Right lobe of liver (tissue), 6 donors: Measurements from ENCODE around the gene HOXA9. TPM values are rescaled to one million over a fixed set of nuclear protein-coding genes. Genes with fewer than 3 reads are reported as not detected.
A peak's percentile ranks its signal among the peaks of the same experiment; 100 is the strongest.

Experiments
- ATAC-seq, 4 donors: fragments of 200-7000 bp; cut with Tn5 transposase; one replicate each; pipeline ENCODE4 v1.9.1; 2020; ENCODE audit warnings: mild to moderate bottlenecking in 4 of 4, moderate library complexity in 4 of 4
- DNase-seq, 3 donors: peaks; one replicate each; pipeline ENCODE4 v3.0.0-alpha.2; 2020
- H3K27ac ChIP-seq, 3 donors: fragments of 200-600 bp; one replicate each; pipeline ENCODE4 v1.8.0; 2022
- H3K27me3 ChIP-seq, 2 donors: fragments of 200-600 bp; one replicate each; pipeline ENCODE4 v1.8.0; 2022
- H3K36me3 ChIP-seq, 4 donors: fragments of 200-600 bp; sonication (generic) in 1 of 4; one replicate each; pipeline versions ENCODE4 v1.5.1 to v1.8.0; 2017 to 2022; ENCODE audit warnings: control low read depth in 1 of 4
- H3K4me1 ChIP-seq, 4 donors: fragments of 200-600 bp; sonication (generic) in 1 of 4; one replicate each; pipeline versions ENCODE4 v1.5.1 to v1.8.0; 2017 to 2022; ENCODE audit warnings: control low read depth in 1 of 4
- H3K4me3 ChIP-seq, 3 donors: fragments of 200-600 bp; one replicate each; pipeline ENCODE4 v1.8.0; 2022
- H3K9me3 ChIP-seq, 4 donors: fragments of 200-600 bp; sonication (generic) in 1 of 4; one replicate each; pipeline versions ENCODE4 v1.5.1 to v1.8.0; 2017 to 2022; ENCODE audit warnings: control low read depth in 1 of 4
- POLR2A ChIP-seq: fragments of 450-650 bp; IDR thresholded peaks from one replicate; pipeline ENCODE4 v1.6.1; 2017; ENCODE audit warnings: antibody characterized with exemption, mild to moderate bottlenecking
- WGBS: methylation state at CpG from one replicate; pipeline ENCODE4 v1.1.6; 2018; ENCODE audit warnings: low coverage, low lambda C conversion rate; ENCODE audit not compliant: insufficient coverage; ENCODE audit errors: missing lambda C conversion rate; 5-methylcytosine and 5-hydroxymethylcytosine counted together
- intact Hi-C, 2 donors: fragments of 100-400 bp; cut with DNase I; formaldehyde crosslinking; loops; one replicate each; pipeline versions ENCODE4 v1.11.2 to v1.14.1; 2022
- total RNA-seq, 6 experiments: library from RNA; depleted of rRNA in 2 of 6; stranded (reverse); fragments of >200 nt in 2 of 6; fragmentation: NEBNext Ultra II Directional in 3 of 6; extraction: Animal tissue kit (Norgen Biotek cat#: 25700) in 3 of 6; gene quantifications; one replicate each; pipeline versions ENCODE4 v1.1.0 to v1.2.4, GENCODE V29; 2016 to 2023
- TF ChIP-seq, protein P1 (sequence below), 4 donors: fragments of 200-600 bp in 3 of 4; fragments of 450-650 bp in 1 of 4; IDR thresholded peaks; one replicate each; pipeline versions ENCODE4 v1.5.1 to v1.8.0; 2016 to 2022; ENCODE audit warnings: antibody characterized with exemption in 4 of 4, mild to moderate bottlenecking in 2 of 4
- donor health status: DM: no; HTN: yes; CAD: no.
- donor health status: DM: no; HTN: no; CAD: no.
- donor health status: DM: no; HTN: no; CAD: no.
- donor health status: DM: no; HTN: yes; CAD: no.
- donor health status: DM: no; HTN: yes; CAD: no.

The HOXA9 gene
- total RNA-seq, 6 experiments from 2014 or later = 0.09 TPM; not detected in 5

DNA sequence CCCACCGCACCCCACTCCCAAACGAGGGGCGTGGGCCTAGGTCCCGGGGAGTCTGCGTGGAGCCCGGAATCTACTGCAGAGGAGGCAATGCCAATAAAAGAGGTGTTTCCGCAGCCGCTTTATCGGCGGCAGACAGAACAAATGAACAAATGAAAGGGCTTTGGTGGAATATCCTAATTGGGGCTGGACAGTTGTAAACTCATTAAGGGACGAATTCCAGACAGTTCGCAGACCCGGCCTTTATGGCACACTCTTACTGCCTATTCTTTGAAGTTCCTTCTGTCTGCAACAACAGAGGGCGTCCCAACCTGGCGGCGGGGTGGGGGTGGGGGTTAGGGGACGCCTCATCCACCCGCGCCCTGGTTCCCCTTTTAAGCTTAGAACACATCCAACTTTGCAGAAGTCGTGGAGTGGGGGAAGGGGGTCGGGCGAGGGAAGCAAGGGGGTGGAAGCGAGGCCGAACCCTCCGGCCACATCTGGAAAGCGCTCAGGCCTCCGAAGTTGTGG, 4.1 kb downstream of the HOXA9 start:
- peaks cover 27 to 49% of the 10 kb centered on the region in 2 donors for H3K27me3 ChIP-seq
- H3K36me3 ChIP-seq = no peaks in the 10 kb centered on the region
- intact Hi-C loops = loop anchor here in 1 of 2 donors (10.0 kb wide), 1 partner anchor 66 kb away; the partner anchor contains the start of gene HOXA1
- DNase-seq (peak in 1 of 3 donors; percentile 56), ATAC-seq (peak; percentile 5 to 35 (median 16))
- peak overlapping the region; percentile 32 to 60 (median 57) for H3K4me3 ChIP-seq
- H3K4me1 ChIP-seq = peaks cover 0 to 15% (median 4%) of the 10 kb centered on the region in 4 donors
- TF ChIP-seq, protein P1, sequence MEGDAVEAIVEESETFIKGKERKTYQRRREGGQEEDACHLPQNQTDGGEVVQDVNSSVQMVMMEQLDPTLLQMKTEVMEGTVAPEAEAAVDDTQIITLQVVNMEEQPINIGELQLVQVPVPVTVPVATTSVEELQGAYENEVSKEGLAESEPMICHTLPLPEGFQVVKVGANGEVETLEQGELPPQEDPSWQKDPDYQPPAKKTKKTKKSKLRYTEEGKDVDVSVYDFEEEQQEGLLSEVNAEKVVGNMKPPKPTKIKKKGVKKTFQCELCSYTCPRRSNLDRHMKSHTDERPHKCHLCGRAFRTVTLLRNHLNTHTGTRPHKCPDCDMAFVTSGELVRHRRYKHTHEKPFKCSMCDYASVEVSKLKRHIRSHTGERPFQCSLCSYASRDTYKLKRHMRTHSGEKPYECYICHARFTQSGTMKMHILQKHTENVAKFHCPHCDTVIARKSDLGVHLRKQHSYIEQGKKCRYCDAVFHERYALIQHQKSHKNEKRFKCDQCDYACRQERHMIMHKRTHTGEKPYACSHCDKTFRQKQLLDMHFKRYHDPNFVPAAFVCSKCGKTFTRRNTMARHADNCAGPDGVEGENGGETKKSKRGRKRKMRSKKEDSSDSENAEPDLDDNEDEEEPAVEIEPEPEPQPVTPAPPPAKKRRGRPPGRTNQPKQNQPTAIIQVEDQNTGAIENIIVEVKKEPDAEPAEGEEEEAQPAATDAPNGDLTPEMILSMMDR (IDR thresholded peaks at IDR 0.05) = peak in 1 of 4 donors; percentile 3
- TF ChIP-seq POLR2A = no peak
- no peaks in the 10 kb centered on the region for H3K9me3 ChIP-seq
- 0% methylated on average over 8 of the region's 27 CpGs for WGBS
- H3K27ac ChIP-seq = no peak overlapping the region

DNA sequence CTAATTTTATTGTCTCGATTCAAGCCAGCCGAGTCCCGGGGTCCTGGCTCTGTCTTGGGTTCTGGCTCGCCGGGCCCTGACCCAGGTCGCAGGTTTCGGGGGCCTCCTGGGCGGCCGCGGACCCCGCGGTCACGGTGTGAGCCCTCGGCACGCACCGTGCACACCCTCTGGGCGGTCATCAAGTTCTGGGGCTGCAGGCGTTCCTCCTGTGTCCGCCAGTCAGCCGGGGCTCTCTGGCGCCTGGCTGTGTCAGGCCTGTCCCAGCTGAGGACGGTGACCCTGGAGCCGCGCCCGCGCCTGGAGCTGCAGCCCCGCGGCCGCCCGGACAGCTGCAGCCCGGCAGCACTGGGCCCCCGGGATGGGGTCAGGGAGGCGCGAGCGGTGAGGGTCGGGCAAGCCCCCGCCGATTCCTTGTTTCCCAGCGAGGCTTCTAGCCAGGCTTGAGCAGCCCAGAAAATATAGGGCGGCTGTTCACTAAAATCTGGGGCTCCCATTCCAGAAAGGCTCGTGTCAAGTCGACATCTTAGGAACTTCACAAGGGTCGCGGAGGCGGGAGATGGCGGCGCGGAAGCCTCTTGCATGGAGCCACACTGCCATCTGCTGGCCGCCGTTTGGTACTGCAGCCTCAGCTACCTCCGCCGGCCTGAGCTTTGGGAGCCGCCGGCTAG, 4.7 kb downstream of the HOXA9 start:
- peak; percentile 80 to 87 (median 83) for DNase-seq

DNA sequence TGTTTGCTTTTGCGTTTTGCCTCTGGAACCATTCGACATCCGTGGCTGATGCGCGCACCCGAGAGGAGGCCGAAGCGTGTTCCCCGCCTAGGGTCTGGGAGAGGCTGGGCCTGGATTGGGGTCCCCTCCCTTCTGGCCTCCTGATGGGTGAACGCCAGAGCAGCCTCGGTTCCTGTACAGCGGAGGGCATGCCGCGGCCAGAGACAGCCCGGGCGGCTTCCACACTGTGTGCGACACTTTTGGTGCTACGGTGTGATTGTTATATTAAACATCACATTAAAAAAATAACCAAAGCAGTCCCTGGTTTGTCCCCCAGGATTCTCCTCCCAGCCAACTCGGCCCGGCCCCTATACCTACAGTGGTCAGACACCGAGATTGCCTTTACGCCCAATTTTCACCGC, 5.2 kb downstream of the HOXA9 start:
- WGBS = 14% methylated on average over 22 of the region's 23 CpGs
- H3K36me3 ChIP-seq = no peaks in the 10 kb centered on the region
- H3K9me3 ChIP-seq = no peaks in the 10 kb centered on the region
- H3K27me3 ChIP-seq = peaks cover 17 to 48% of the 10 kb centered on the region in 2 donors
- peaks cover 0 to 15% (median 4%) of the 10 kb centered on the region in 4 donors for H3K4me1 ChIP-seq
- TF ChIP-seq POLR2A = no peak
- peak overlapping the region in 2 of 3 donors; percentile 57 to 60 for H3K4me3 ChIP-seq
- no peak overlapping the region for H3K27ac ChIP-seq
- peak; percentile 1 to 11 (median 4) for ATAC-seq
- no peak for DNase-seq
- intact Hi-C loops = loop anchor here in 1 of 2 donors (10.0 kb wide), 1 partner anchor 65 kb away; the partner anchor contains the start of gene HOXA1

More for the DNA sequence above, 4.7 kb downstream of the HOXA9 start:
- H3K27me3 ChIP-seq = peaks cover 21 to 48% of the 10 kb centered on the region in 2 donors
- ATAC-seq = peak; percentile 88 to 93 (median 92)
- 0% methylated on average over 19 of the region's 54 CpGs for WGBS
- H3K4me1 ChIP-seq = peaks cover 0 to 15% (median 4%) of the 10 kb centered on the region in 4 donors
- no peak overlapping the region for H3K27ac ChIP-seq
- H3K36me3 ChIP-seq = no peaks in the 10 kb centered on the region
- no peaks in the 10 kb centered on the region for H3K9me3 ChIP-seq
- TF ChIP-seq, protein P1 (IDR thresholded peaks at IDR 0.05) = peak in 3 of 4 donors; percentile 99 to 100 (median 99)
- no peak for TF ChIP-seq POLR2A
- H3K4me3 ChIP-seq = peak overlapping the region; percentile 32 to 60 (median 57)
- intact Hi-C loops = loop anchor here in 1 of 2 donors (10.0 kb wide), 1 partner anchor 66 kb away; the partner anchor contains the start of gene HOXA1

DNA sequence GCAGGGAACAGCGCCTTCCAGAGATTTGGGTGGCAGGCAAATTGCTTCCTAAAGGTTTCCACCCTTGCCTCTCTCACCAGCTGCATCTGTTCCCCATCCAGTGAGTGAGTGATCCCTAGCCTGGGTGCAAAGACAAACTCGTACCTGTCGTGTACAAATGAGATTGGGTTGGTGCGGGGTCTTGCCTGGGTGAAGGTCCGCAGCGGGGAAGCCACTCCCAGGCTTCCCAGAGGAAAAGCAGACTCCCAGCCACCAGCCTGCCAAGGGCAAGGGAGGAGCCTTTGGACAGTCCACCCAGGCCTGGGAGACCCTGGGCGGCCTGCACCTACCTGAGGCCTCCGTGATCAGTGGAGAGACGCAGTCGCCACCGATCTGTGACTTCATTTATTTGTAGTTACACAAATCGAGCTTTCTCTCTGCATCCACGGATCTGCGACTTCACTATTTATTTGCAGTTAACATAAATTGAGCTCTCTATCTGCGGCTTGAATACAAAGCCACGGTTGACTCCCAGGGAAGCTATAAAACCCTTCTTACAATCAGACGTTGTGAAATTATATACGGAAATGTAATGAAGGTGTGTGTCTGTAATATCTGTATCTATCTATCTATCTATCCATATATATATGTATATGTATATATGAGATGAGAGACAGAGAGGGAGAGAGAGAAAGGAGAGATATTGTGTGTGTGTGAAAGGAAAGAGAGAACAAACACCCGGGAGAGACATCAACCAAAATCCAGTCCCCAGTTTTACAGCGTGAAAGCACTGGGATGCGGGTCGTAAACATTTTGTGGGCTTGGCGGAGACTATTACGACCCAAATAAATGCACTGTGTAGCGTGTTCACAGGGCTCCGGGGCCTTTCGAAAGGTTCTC, 5.8 kb downstream of the HOXA9 start:
- no peak for DNase-seq
- Histone ChIP-seq H3K27ac (no peak overlapping the region), H3K36me3 (no peaks in the 10 kb centered on the region), H3K9me3 (no peaks in the 10 kb centered on the region), H3K27me3 (peaks cover 19 to 48% of the 10 kb centered on the region in 2 donors), H3K4me3 (no peak overlapping the region), H3K4me1 (peaks cover 0 to 15% (median 6%) of the 10 kb centered on the region in 4 donors)
- no peak for ATAC-seq
- 30% methylated on average over 21 of the region's 27 CpGs for WGBS
- intact Hi-C loops = loop anchor here (5.0 to 10.0 kb wide), 3 partner anchors 65 to 785 kb away; partner anchors contain the start of gene HOXA1 (in 1 of the 2)
- TF ChIP-seq POLR2A = no peak
- TF ChIP-seq, protein P1 (IDR thresholded peaks at IDR 0.05) = no peak
